ENCODE measurements around the gene OS9.
A peak's percentile ranks its signal among the peaks of the same experiment; 100 is the strongest.

OS9 gene

DNA sequence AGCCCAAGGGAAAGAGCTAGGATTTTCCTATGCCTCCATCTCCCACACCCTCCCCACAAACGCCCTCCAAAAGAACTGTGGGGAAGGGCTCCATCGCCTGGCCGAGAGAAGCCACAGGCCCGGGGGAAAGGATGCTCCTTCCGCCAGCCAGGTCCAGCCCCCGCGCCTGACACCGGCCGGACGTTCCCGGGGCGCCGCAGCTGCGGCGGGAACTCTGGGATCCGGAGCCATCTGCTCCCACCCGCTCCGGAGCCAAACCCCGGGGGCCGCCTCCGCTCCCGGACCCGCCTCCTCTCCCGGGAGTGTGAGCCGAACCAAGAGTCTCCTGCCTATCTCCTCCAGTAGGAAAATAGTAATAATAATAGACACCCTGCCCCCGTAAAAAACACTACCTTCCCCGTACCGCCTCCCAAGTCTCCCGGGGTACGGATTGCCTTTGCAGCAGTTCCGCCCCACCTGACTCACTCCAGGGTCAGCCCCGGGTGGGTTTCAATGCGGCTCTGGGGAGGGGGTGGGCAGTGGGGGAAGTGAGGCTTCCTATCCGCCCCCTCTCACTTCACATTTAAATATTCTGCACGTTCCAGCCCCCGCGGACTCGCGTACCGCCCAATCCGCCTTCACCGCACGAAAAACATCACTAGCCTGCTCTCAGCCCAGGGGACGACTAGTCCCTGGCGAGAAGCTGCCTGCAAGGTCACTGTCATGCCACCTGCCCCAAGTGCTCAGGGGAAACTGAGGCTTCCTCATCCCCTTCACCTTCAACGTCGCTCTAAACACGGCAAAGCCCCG is 42.2 kb downstream of the OS9 start:
- DNase-seq (ENCODE audit: low read depth in 3 of 3) = no peak

DNA sequence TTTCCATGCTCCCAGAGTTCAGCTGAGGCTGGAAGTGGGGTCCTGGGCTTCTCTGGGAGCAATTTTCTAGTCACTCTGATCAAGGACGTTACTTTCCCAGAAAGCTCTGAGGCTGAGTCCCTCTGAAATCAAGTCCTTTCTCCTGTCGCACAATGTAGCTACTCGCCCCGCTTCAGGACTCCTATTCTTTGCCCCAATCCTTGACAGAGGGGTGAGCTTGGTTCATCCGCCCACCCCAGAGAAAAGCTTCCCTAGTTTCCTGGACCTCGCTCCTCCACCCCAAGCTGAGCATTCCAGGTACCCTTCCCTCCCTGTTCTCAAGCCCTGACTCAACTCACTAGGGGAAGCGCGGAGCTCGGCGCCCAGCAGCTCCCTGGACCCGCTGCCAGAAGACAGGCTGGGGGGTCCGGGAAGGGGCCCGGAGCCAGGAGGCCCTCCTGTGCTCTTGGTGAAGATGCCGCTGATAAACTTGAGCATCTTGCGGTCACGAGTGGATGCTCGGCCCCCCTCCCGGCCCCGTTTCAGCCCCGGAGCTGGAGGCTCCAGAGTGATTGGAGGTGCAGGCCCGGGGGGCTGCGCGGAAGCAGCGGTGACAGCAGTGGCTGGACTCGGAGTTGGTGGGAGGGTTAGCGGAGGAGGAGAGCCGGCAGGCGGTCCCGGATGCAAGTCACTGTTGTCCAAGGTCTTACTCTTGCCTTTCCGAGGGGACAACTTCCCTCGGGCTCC is 43.0 kb downstream of the OS9 start:
- DNase-seq (ENCODE audit: low read depth in 3 of 3) = no peak

DNA sequence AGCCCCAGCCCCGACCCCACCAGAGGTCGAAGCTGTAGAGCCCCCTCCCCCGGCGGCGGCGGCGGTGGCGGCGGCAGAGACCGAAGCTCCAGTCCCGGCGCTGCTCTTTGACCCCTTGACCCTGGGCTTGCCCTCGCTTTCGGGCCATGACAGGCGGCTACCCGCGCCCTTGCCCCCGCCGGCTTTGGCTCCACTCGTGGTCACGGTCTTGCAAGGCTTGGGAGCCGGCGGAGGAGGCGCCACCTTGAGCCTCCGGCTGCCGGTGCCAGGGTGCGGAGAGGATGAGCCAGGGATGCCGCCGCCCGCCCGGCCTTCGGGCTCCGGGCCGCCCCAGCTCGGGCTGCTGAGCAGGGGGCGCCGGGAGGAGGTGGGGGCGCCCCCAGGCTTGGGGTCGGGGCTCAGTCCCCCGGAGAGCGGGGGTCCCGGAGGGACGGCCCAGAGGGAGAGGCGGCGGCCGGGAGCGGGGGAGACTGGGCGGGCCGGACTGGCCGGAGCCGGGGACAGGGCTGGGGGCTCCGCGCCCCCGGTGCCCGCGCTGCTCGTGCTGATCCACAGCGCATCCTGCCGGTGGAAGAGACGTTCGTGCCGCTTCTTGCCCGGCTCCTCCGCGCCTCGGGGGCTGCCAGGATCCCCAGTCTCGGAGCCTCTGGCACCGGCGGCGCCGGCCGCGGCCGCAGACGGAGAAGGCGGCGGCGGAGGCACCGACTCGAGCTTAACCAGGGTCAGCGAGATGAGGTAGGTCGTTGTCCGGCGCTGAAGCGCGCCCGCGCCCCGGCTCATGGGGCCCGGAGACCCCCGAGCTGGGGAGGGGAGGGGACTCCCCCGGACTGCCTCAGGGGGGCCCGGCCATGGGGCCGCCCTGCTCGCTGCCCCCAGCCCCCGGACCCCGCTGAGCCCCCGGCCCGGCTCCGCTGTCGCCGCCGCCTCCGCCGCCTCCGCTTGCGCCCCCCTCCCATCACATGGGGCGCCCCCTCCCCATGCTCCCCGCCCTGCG is 43.8 kb downstream of the OS9 start:
- DNase-seq (ENCODE audit: low read depth in 3 of 3) = no peak

DNA sequence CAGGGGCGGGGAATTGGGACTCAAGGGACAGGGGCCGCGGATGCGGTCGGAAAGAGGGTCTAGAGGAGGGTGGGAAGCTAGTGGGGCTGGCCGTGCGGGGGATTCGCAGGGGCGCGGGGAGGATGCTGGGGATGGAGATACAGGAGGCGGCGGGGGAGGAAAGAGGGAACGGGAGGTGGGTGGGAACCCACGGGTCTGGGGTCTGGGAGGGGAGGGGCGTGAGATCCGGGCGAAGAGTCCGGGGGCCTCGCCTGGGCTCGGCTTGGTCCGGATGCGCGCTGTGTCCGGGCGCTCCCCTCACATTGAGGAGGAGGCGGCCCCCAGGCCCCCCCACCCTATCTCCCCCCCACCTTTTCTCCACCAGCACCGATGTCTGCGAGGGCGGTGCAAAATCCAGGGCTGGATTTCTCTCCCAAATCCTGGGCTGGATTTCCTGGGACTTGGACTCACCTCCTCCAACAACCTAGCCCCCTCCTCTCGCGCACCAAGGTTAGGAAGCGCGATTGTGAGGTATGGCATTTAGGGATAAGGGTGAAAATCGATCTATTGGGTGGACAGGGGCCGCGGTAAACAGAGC is 44.8 kb downstream of the OS9 start, which contains the start of gene AGAP2:
Gene AGAP2, minus strand, starts transcription at position 82 of the 577 bp plus-strand sequence. CDS start 496 bp downstream, outside the sequence.
- no peak for DNase-seq (ENCODE audit: low read depth in 3 of 3)

DNA sequence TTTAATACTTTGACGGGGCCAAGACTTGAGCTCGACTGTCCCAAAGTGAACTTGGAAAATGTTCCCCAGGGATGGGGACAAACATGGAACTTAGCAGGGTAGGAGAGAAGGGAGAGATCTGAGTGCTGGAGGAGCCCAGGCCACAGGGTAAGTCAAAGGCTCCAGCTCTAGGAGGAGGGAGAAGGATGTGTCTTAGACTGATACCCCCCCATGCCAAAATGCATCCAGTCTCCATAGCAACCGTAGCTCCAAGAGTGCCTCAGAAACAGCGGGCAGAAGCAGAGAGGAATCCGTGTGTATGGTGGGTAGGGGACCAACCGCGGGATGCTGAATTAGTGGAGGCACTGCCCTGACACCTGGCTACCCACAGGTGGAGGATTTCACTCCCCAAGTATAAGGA is 45.5 kb downstream of the OS9 start:
- DNase-seq (ENCODE audit: low read depth in 3 of 3) = no peak

DNA sequence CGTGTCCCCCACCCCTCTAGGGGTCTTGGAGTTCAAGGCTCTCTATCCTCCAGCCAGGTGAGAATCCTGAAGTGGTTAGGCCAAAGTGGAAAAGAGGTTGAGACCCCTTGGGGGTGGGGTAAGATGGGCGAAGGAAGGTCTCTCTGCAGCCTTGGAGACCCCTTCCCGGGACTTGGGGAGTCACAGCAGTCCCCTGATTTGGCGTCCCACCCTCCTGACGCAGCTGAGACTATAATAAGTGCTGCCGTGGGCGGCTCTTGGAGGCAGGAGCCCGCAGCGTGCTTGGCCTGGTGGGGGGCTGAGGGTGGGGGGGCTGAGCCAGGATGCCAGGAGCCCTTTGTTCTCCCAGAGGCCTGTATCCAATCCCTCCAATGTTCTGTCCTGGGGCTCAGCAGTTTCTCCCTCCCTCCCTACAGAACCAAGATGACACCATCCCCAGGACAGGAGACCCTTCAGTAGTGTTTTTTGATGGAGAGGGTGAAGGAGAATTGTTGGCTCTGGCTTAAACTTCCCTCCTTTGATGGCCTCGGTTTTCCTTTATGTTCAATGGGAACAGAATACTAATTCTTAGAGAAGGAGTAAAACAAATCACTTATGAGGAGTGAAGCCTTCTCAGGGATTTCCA is 46.1 kb downstream of the OS9 start:
- no peak for DNase-seq (ENCODE audit: low read depth in 3 of 3)

DNA sequence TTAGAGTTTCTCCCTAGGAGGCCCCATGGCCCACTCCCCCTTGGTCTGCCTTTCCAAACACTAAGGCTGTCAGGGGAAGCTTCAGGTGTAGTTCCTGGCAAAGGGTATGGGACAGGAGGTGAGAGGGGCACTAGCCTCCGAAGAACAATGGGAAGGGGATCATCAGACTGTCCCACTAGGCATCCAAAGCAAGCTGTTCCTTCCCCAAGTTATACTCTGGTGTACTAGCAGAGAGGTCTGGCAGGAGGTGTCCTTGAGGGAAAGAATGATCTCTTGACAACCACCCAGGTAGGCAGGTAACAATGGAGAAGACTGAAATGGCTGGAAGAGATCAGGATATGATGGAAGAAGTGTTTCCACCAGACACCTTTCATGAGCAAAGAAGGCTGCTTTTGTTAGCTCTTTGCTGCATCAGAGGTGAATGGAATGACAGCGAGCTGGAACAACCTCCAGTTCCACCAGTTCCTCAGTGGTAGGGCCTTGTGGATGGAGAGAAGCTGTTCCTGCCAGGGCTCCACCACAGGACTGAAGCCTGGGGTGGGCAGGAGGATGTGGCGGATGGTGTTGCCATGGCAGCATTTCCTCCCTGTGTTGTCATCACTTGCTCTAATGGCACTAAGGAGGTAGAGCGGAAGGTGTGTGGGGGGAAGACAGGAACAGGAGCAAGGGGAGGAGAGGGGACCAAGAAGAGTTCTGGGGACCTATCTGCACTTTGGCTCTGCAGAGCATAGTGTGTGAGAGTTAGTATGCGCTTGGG is 46.9 kb downstream of the OS9 start:
- DNase-seq (ENCODE audit: low read depth in 3 of 3) = peak in 1 of 3 donors; percentile 53

DNA sequence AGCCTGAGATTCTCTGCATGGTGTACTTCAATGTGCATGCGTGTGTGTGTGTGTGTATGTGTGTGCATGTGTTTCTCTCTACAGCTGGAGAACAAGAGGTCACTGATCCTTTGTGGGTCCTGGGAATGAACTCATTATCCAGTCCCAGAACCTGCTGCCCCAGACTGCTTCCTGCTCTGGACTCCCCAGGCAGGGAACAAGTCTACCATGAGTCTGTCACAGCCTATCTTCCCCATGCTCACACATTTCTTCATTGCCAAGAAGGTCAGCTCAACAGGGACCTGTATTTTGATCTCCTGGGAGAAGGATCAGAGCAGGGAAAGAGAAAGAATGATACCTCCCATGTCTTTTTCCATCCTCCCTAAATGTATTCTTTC is 47.5 kb downstream of the OS9 start:
- DNase-seq (ENCODE audit: low read depth in 3 of 3) = no peak

DNA sequence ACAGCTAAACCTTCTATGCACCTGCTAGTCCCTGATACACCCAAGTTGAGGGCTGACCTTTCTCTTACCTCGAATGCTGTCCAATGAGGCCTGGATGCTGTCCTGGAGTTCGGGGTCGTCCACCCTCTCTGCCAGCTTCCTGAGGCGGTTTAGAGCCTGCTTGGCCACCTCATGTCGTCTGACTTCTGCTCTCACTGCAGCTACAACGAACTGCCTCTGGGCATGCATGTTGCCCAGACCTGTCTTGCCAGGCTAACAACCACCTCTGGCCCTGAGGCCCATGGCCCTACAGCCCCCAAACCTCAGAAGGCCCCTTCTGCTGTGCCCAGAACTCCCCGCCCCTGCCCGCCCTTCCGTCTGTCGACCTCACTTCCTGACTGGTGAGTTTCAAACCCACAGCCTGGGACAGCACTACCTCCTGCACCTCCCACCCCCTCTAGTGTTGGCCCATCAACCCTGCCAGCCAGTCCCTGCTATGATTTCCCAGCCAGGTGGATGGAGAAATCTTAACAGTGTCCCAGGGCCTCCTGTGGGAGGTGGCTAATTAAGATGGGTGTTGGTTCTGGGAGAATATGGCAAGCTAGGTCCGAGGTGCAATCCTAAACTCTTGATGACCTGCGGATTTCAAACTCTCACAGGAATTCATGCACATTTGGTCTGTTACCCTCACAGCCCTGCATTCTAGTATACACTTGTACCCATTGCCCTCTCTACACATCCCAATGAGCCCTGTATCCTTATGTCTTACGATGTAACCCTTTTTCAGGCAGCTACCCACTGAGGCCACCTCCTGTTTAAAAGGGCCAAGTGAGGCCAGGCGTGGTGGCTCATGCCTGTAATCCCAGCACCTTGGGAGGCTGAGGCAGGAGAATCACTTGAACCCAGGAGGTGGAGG is 48.2 kb downstream of the OS9 start:
- peak in 2 of 3 donors; percentile 57 to 80 for DNase-seq (ENCODE audit: low read depth in 3 of 3)

DNA sequence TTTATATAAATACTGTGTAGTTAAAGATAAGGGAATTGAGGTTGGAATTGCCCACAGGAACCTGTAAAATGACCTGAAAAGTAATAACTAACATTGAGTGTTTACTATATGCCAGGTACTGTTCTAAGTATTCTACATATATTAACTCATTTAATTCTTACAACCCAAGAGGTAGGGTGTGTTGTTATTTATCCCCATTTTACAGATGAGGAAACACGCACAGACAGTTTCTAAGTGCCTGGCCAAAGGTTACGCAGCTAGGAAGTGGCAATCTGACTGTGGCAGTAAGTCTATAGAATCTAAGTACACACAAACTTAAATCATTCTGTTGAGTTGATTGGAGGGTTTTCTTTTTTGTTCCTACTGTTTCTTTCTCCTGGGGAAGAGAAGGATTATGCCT is 49.8 kb downstream of the OS9 start:
- DNase-seq (ENCODE audit: low read depth in 3 of 3) = no peak

DNA sequence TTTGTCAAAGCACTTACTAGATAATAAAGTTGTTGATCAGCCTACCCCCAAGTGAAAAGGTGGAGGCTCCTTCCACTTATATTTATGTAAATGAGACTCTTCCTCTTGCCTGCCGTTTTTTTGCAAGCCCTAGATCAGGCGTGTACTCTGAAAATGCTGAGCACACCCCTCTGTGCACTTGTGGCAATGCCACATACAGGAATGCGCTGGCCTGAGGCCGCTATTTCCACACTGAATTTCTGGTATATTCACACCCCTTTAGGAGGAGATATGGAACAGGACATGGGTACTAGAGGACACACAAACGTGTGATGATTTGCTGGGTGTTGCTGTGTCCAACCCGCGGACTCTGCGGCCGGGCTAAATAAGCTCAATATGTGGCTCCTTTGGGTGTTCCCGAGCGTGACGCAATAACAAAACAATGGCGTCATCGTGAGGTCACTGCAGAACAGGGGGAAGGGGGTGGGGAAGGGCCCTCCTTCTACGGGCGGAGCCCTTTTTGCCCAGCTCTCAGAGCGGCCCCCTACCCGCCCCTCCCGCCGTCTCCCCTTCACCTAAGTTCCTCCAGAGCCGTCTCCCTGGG is 50.4 kb downstream of the OS9 start:
- DNase-seq (ENCODE audit: low read depth in 3 of 3) = peak in 2 of 3 donors; percentile 66 to 67

DNA sequence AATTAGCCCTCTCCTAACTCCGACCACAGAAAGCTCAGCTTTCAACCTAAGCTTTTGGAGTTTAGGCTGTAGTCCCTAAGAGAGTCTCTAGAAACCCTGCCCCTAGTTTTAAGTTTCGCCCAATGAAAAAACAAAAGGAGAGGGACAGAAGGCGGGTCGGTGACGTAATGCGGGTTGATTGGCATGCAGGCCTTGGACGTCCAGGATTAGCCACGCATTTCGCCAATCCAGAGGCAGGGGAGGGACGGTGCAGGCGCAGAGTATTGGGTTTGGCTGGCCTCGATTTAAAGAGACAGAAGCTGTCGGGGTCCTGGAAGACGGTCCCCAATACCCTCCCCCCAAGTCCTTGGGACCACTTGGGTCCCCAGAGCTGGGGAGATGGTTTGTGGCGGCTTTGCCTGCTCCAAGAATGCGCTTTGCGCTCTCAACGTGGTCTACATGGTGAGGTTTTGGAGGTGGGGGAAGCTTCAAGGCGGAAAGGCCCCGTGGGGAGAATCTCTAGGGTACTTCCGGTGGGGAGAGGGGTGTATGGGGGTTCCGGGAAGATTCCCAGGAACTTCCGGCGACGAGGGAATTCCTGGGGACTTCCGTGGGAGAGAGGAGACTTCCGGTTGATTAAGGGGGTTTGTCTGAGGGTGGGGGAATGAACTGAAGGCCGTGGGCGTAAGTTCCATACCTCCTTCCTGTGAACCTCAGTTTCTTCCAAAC is 51.0 kb downstream of the OS9 start, which contains the start of gene TSPAN31:
Gene TSPAN31, plus strand, starts transcription at position 263 of the 708 bp plus-strand sequence. Its CDS starts 116 bp downstream, at position 379.
- DNase-seq (ENCODE audit: low read depth in 3 of 3) = peak; percentile 90 to 95 (median 94)

DNA sequence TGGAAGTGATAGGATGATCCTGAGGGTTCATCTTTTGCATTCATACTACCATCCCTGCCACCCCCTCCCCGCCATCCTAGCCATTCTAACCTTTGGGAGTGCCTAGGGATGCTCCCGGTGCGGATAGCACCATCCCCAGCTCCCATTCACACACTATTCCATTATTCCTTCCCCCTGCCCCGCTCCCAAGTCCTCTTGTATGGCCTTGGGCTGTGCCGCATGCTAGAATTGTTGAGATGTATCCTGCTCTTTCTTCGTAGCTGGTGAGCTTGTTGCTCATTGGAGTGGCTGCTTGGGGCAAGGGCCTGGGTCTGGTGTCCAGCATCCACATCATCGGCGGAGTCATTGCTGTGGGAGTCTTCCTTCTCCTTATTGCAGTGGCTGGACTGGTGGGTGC is 51.6 kb downstream of the OS9 start:
- DNase-seq (ENCODE audit: low read depth in 3 of 3) = no peak

DNA sequence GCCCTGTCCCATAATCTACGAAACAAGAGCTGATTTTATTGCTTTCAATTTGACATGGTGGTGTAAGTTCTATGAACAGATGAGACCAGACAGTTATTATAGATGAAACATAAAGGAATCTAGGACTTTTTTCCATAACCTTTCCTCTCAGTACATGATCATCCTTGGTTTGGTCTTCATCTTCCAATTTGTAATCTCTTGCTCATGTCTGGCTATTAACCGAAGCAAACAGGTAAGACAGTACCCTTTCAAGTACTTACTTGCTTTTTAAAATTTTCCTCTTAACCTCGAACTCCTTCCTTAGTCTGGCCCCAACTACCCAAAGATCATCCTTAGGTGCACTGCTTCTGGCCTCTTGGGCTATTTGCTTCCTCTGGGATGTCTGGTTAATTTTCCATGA is 52.1 kb downstream of the OS9 start:
- no peak for DNase-seq (ENCODE audit: low read depth in 3 of 3)

DNA sequence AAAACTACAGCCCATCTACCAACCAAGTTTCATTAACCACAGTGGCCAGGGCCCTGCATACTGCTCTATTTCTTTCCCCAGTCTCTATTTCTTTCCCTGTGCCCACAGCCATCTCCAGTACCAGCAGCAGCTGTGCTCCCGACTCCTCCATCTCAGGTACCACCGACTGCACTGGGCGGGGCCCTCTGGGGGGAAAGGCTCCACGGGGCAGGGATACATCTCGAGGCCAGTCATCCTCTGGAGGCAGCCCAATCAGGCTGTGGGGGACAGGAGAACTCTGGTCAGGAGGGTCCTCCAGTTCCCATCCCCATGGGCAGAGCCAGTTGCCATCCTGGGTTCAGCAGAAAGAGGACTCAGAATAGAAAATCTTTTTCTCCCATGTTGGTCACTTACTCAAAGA is 55.1 kb downstream of the OS9 start:
- DNase-seq (ENCODE audit: low read depth in 3 of 3) = no peak

DNA sequence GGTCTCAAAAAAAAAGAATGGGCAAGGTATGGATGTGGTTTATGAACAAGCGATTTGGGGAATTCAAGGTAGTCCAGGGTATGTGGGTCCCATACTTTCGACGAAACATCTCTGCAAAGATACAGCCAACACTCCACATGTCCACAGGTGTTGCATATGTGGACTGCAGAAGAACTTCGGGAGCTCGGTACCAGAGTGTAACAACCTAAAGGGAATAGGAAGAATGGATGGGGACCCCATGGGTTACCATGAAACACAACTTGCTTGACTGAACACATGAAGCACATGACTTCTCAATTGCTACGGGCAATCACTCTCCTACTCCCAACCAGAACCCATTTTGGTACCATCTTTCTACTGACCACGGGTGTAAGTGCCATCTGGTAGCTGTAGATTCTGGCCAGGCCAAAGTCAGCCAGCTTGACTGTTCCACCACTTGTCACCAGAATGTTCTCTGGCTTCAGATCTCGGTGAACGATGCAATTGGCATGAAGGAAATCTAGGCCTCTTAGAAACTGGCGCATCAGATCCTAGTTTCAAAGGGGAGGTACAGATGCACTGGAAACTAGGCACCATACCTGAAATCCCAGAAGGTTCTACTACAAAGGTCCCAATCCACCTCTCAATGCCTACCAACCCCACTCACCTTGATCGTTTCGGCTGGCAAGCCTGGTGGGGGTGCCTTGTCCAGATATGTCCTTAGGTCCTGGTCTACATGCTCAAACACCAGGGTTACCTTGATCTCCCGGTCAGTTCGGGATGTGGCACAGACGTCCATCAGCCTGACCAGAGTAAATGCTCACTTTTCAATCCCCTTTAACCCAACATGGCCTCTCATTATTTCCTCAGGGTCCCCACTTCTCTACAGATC is 56.9 kb downstream of the OS9 start:
- no peak for DNase-seq (ENCODE audit: low read depth in 3 of 3)

DNA sequence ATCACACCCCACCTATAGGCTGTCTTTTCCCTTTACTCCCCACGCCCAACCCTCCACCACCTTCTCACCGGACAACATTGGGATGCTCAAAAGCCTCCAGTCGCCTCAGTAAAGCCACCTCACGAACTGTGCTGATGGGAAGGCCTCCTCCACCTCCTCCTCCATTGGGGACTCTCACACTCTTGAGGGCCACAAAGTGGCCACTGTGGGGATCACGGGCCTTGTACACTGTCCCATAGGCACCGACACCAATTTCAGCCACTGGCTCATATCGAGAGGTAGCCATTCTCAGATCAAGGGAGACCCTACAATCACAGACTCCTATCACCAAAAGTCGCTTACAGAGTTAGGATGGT is 57.5 kb downstream of the OS9 start:
- no peak for DNase-seq (ENCODE audit: low read depth in 3 of 3)

All from stimulated activated CD4-positive, alpha-beta T cell treated with anti-CD3 and anti-CD28 coated beads, TNF-alpha, amount 100 ng/mL, for 48 hours (primary cell).